GM12892 (cell line): ENCODE results near the gene NSA2.

Source experiments
- POLR2A ChIP-seq: IDR thresholded peaks from 2 replicates; pipeline ENCODE4 v1.6.1; 2011; ENCODE audit warnings: low read depth, low read length, control low read depth
- POLR2AphosphoS5 ChIP-seq: IDR thresholded peaks from 2 replicates; pipeline ENCODE4 v1.6.1; 2011; ENCODE audit warnings: low read depth, low read length, control low read depth
- TAF1 ChIP-seq: IDR thresholded peaks from 2 replicates; pipeline ENCODE4 v1.6.1; 2011; ENCODE audit warnings: low read depth, mild to moderate bottlenecking, control low read depth, low read length, borderline replicate concordance

DNA sequence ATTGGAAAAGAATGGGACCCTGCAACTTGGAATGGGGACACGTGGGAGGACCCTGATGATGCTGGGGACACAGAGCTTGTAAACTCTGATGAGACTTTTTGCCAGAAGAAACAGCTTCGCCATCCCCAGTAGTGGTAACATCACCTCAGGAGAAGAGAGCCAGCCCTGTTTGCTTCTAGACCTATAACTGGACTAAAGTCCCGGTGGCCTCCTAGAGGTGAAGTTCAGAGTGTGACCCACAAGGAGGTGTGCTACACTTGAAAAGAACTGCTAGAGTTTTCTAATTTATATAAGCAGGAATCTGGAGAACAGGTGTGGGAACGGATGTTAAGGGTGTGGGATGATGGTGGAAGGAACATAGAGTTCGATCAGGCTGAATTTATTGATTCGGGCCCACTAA, 19.8 kb downstream of the NSA2 start:
- TF ChIP-seq TAF1 (no peak), POLR2A (no peak), POLR2AphosphoS5 (no peak)
